Activated CD4-positive, alpha-beta memory T cell treated with anti-CD3 and anti-CD28 coated beads for 36 hours (primary cell): ENCODE results near the gene SLAMF6. TPM values are rescaled to one million over a fixed set of nuclear protein-coding genes. Genes with fewer than 3 reads are reported as not detected.
A peak's percentile ranks its signal among the peaks of the same experiment; 100 is the strongest.

Experiments used
- CTCF ChIA-PET: fragments of 350-600 bp; sonication (Branson Sonifier 250); formaldehyde crosslinking; loops from one replicate; lab custom pipeline; 2021; ENCODE audit warnings: antibody characterized with exemption, inconsistent platforms; lab: Charles Lee
- POLR2A ChIA-PET: fragments of 350-600 bp; sonication (Branson Sonifier 250); formaldehyde crosslinking; loops from one replicate; lab custom pipeline; 2021; ENCODE audit warnings: antibody characterized with exemption; lab: Charles Lee
- DNase-seq: peaks from one replicate; pipeline ENCODE4 v3.0.0-alpha.2; 2020
- H3K27ac Mint-ChIP-seq: one replicate; pipeline ENCODE4 v1.8.0; 2021; ENCODE audit warnings: mixed read lengths
- H3K27me3 Mint-ChIP-seq: one replicate; pipeline ENCODE4 v1.8.0; 2021; ENCODE audit warnings: mixed read lengths
- H3K36me3 Mint-ChIP-seq: one replicate; pipeline ENCODE4 v1.8.0; 2021; ENCODE audit warnings: mixed read lengths
- H3K4me1 Mint-ChIP-seq: one replicate; pipeline ENCODE4 v1.8.0; 2021; ENCODE audit warnings: low read depth, mixed read lengths
- H3K4me3 Mint-ChIP-seq: one replicate; pipeline ENCODE4 v1.8.0; 2021; ENCODE audit warnings: mild to moderate bottlenecking, mixed read lengths
- H3K9me3 Mint-ChIP-seq: one replicate; pipeline ENCODE4 v1.8.0; 2021; ENCODE audit warnings: mixed read lengths
- intact Hi-C: fragments of 100-400 bp; cut with micrococcal nuclease; formaldehyde crosslinking; loops from one replicate; pipeline ENCODE4 v1.15.1; 2023
- total RNA-seq, 2 experiments: library from RNA; stranded (reverse); gene quantifications; one replicate each; pipeline ENCODE4 v1.2.3, GENCODE V29; 2021

Gene SLAMF6
- total RNA-seq, 2 experiments from 2014 or later, result 38.3 to 40.9 TPM

- Mint-ChIP-seq H3K9me3 (no peaks in the 10 kb centered on the region), H3K36me3 (no peaks in the 10 kb centered on the region), H3K27ac (no peak overlapping the region), H3K4me1 (peaks cover 68% of the 10 kb centered on the region), H3K27me3 (no peaks in the 10 kb centered on the region), H3K4me3 (no peak overlapping the region)
- ChIA-PET CTCF (interaction anchor here (0.6 kb wide), 1 partner anchor 8 kb away, joined by 3 read pairs; no protein-coding TSS in a partner anchor), POLR2A (interaction anchor here (0.6 kb wide), 1 partner anchor 196 kb away, joined by 3 read pairs; no protein-coding TSS in a partner anchor)
- DNase-seq, result no peak
- intact Hi-C loops, result no loop called here
Observed at GRCh38 chr1:160449494-160449893, 73.6 kb downstream of the SLAMF6 start.

- Mint-ChIP-seq H3K27me3 (no peaks in the 10 kb centered on the region), H3K4me1 (peaks cover 63% of the 10 kb centered on the region), H3K27ac (peak overlapping the region; percentile 64), H3K36me3 (no peaks in the 10 kb centered on the region), H3K4me3 (peak overlapping the region; percentile 40), H3K9me3 (no peaks in the 10 kb centered on the region)
- DNase-seq, result no peak
- ChIA-PET CTCF (interaction anchor here (1.0 kb wide), 1 partner anchor 8 kb away, joined by 3 read pairs; no protein-coding TSS in a partner anchor), POLR2A (interaction anchor here (0.7 kb wide), 1 partner anchor 185 kb away, joined by 4 read pairs; the partner anchor contains the start of gene DCAF8)
- intact Hi-C loops, result no loop called here
Observed at GRCh38 chr1:160446945-160447600, 76.0 kb downstream of the SLAMF6 start.

GRCh38 chr1:160439718-160440117 is 83.3 kb downstream of the SLAMF6 start:
- peaks cover 43% of the 10 kb centered on the region for H3K4me1 Mint-ChIP-seq
- POLR2A ChIA-PET, result no interaction called here
- intact Hi-C loops, result loop anchor here (10.0 kb wide), 1 partner anchor 355 kb away; the partner anchor contains the start of gene LY9

GRCh38 chr1:160438935-160439334 is 84.1 kb downstream of the SLAMF6 start:
- Mint-ChIP-seq H3K9me3 (peaks cover 13% of the 10 kb centered on the region), H3K36me3 (peaks cover 11% of the 10 kb centered on the region), H3K27ac (peak overlapping the region; percentile 84), H3K4me3 (no peak overlapping the region), H3K4me1 (peaks cover 44% of the 10 kb centered on the region), H3K27me3 (no peaks in the 10 kb centered on the region)
- intact Hi-C loops, result loop anchor here (10.0 kb wide), 1 partner anchor 356 kb away; the partner anchor contains the start of gene LY9
- ChIA-PET CTCF (no interaction called here), POLR2A (no interaction called here)
- DNase-seq, result no peak

More at GRCh38 chr1:160439718-160440117, 83.3 kb downstream of the SLAMF6 start:
- H3K27me3 Mint-ChIP-seq, result no peaks in the 10 kb centered on the region
- H3K4me3 Mint-ChIP-seq, result no peak overlapping the region
- CTCF ChIA-PET, result no interaction called here
- no peak overlapping the region for H3K27ac Mint-ChIP-seq
- peaks cover 5% of the 10 kb centered on the region for H3K9me3 Mint-ChIP-seq
- peaks cover 5% of the 10 kb centered on the region for H3K36me3 Mint-ChIP-seq
- DNase-seq, result no peak

GRCh38 chr1:160438317-160438918 is 84.6 kb downstream of the SLAMF6 start:
- Mint-ChIP-seq H3K4me3 (peak overlapping the region; percentile 59), H3K27ac (peak overlapping the region; percentile 84), H3K4me1 (peaks cover 43% of the 10 kb centered on the region), H3K27me3 (no peaks in the 10 kb centered on the region), H3K36me3 (peaks cover 14% of the 10 kb centered on the region), H3K9me3 (peaks cover 17% of the 10 kb centered on the region)
- ChIA-PET CTCF (interaction anchor here (1.1 kb wide), 1 partner anchor 112 kb away, joined by 3 read pairs; no protein-coding TSS in a partner anchor), POLR2A (interaction anchor here (0.6 kb wide), 1 partner anchor 15 kb away, joined by 4 read pairs; no protein-coding TSS in a partner anchor)
- no peak for DNase-seq
- intact Hi-C loops, result loop anchor here (10.0 kb wide), 1 partner anchor 356 kb away; the partner anchor contains the start of gene LY9

GRCh38 chr1:160437432-160438316 is 85.4 kb downstream of the SLAMF6 start:
- peaks cover 17% of the 10 kb centered on the region for H3K9me3 Mint-ChIP-seq
- ChIA-PET POLR2A (interaction anchor here (0.6 kb wide), 1 partner anchor 16 kb away, joined by 4 read pairs; no protein-coding TSS in a partner anchor), CTCF (interaction anchor here (0.6 to 1.1 kb wide), 2 partner anchors 32 to 112 kb away, joined by 3 read pairs; no protein-coding TSS in a partner anchor)
- H3K4me3 Mint-ChIP-seq, result peak overlapping the region; percentile 59
- peaks cover 15% of the 10 kb centered on the region for H3K36me3 Mint-ChIP-seq
- H3K4me1 Mint-ChIP-seq, result peaks cover 45% of the 10 kb centered on the region
- H3K27ac Mint-ChIP-seq, result peak overlapping the region; percentile 84
- intact Hi-C loops, result loop anchor here (10.0 kb wide), 1 partner anchor 357 kb away; the partner anchor contains the start of gene LY9
- peak; percentile 32 for DNase-seq
- no peaks in the 10 kb centered on the region for H3K27me3 Mint-ChIP-seq

- POLR2A ChIA-PET, result interaction anchor here (0.8 kb wide), 1 partner anchor 16 kb away, joined by 3 read pairs; no protein-coding TSS in a partner anchor
Observed at GRCh38 chr1:160436966-160437365, 86.1 kb downstream of the SLAMF6 start.

More at GRCh38 chr1:160436966-160437365, 86.1 kb downstream of the SLAMF6 start:
- peaks cover 52% of the 10 kb centered on the region for H3K4me1 Mint-ChIP-seq
- intact Hi-C loops, result loop anchor here (10.0 kb wide), 1 partner anchor 358 kb away; the partner anchor contains the start of gene LY9
- H3K9me3 Mint-ChIP-seq, result peaks cover 17% of the 10 kb centered on the region
- peaks cover 15% of the 10 kb centered on the region for H3K36me3 Mint-ChIP-seq
- peak overlapping the region; percentile 52 for H3K27ac Mint-ChIP-seq
- H3K27me3 Mint-ChIP-seq, result no peaks in the 10 kb centered on the region
- CTCF ChIA-PET, result interaction anchor here (0.6 kb wide), 1 partner anchor 33 kb away, joined by 3 read pairs; no protein-coding TSS in a partner anchor
- no peak for DNase-seq
- H3K4me3 Mint-ChIP-seq, result no peak overlapping the region

Other genes with a start within 250 kb of the SLAMF6 start
- 10 to 100 TPM; 50.0 to 61.1 TPM for gene PEX19, start 238.1 kb downstream of the SLAMF6 start, total RNA-seq
- 100 to 1,000 TPM; 132 TPM for gene COPA, start 180.0 kb downstream of the SLAMF6 start, total RNA-seq
- gene NCSTN, start 179.9 kb downstream of the SLAMF6 start, total RNA-seq, result 10 to 100 TPM; 39.8 to 42.6 TPM
- gene NHLH1, start 156.2 kb downstream of the SLAMF6 start, total RNA-seq, result under 1 TPM; 0.22 to 0.45 TPM
- gene VANGL2, start 122.7 kb downstream of the SLAMF6 start, total RNA-seq, result not detected
- 10 to 100 TPM; 18.6 to 20.2 TPM for gene CD84, start 56.2 kb upstream of the SLAMF6 start, total RNA-seq
- 100 to 1,000 TPM; 166 TPM for gene SLAMF1, start 123.8 kb upstream of the SLAMF6 start, total RNA-seq
- gene CD48, start 188.6 kb upstream of the SLAMF6 start, total RNA-seq, result 100 to 1,000 TPM; 190 to 194 TPM
- 10 to 100 TPM; 11.4 to 15.9 TPM for gene SLAMF7, start 216.0 kb upstream of the SLAMF6 start, total RNA-seq